HepG2 (cell line): ENCODE data around the gene CLCN4. TPM values are rescaled to one million over a fixed set of nuclear protein-coding genes. Genes with fewer than 3 reads are reported as not detected.
A peak's percentile ranks its signal among the peaks of the same experiment; 100 is the strongest.

Experiments used
- ATAC-seq: fragments of 200-7000 bp; cut with Tn5 transposase; 3 replicates; pipeline ENCODE4 v1.9.1; 2020; ENCODE audit warnings: mild to moderate bottlenecking, moderate library complexity
- BruUV-seq: library from RNA; stranded (reverse); fragments of 400-500 nt; replicated peaks from 2 replicates; lab custom pipeline; 2021; lab: Mats Ljungman, UMichigan
- CTCF ChIA-PET: fragments of 300-600 bp; formaldehyde crosslinking; extraction: SDS; loops from one replicate; lab custom pipeline; 2021; ENCODE audit warnings: low total read pairs, inconsistent platforms, low intra/inter-chr PET ratio; lab: Yijun Ruan, JAX
- POLR2A ChIA-PET: fragments of 350-600 bp; sonication (Branson Sonifier 250); formaldehyde crosslinking; loops from one replicate; lab custom pipeline; 2020; ENCODE audit warnings: antibody characterized with exemption, inconsistent platforms; lab: Yijun Ruan, JAX
- DNase-seq: peaks from one replicate; pipeline ENCODE4 v3.0.0-alpha.2; 2015; ENCODE audit warnings: low spot score
- FAIRE-seq: peaks from 3 replicates; lab custom pipeline; 2011; peaks lifted over from hg19 to GRCh38; lab: Jason Lieb, UNC
- H2AFZ ChIP-seq: one replicate; pipeline ENCODE4 v1.6.1; 2011; ENCODE audit warnings: low read length, inconsistent platforms
- H3K27ac ChIP-seq: fragments of 300-600 bp; 3 replicates; pipeline ENCODE4 v1.8.0; 2011; ENCODE audit warnings: mixed run types, mild to moderate bottlenecking, mixed read lengths, low read length, inconsistent platforms; ENCODE audit not compliant: insufficient read depth; ENCODE audit errors: extremely low read length
- H3K27me3 ChIP-seq, 2 experiments: fragments of 200-600 bp in 1 of 2; 2 replicates in 1 of 2; 3 replicates in 1 of 2; pipeline versions ENCODE4 v1.6.0 to v1.8.0; 2011; ENCODE audit warnings: low read length in 2 of 2, mild to moderate bottlenecking in 2 of 2, moderate library complexity in 2 of 2, inconsistent platforms in 1 of 2; ENCODE audit not compliant: insufficient read depth in 2 of 2, control insufficient read depth in 1 of 2
- H3K36me3 ChIP-seq, 2 experiments: fragments of 200-600 bp in 1 of 2; replicated peaks in 1 of 2; 2 replicates in 1 of 2; 3 replicates in 1 of 2; pipeline versions ENCODE4 v1.5.1 to v1.8.0; 2011; ENCODE audit warnings: low read length in 2 of 2, inconsistent platforms in 1 of 2; ENCODE audit not compliant: insufficient read depth in 2 of 2, control insufficient read depth in 1 of 2
- H3K4me1 ChIP-seq: 2 replicates; pipeline ENCODE4 v1.5.1; 2012; ENCODE audit warnings: low read length, inconsistent platforms; ENCODE audit not compliant: insufficient read depth
- H3K4me2 ChIP-seq: 2 replicates; pipeline ENCODE4 v1.6.0; 2011; ENCODE audit warnings: low read depth, low read length, inconsistent platforms
- H3K4me3 ChIP-seq, 3 experiments: fragments of 200-600 bp in 1 of 3; sonication (generic), shearing (Covaris generic) in 1 of 3; replicated peaks in 1 of 3; 2 replicates each; pipeline ENCODE4 v1.5.1; 2011 to 2016; ENCODE audit warnings: low read length in 3 of 3, inconsistent platforms in 2 of 3, low read depth in 2 of 3, mild to moderate bottlenecking in 2 of 3, control low read depth in 1 of 3, mixed read lengths in 1 of 3; ENCODE audit not compliant: insufficient read depth in 1 of 3
- H3K79me2 ChIP-seq: one replicate; pipeline ENCODE4 v1.6.1; 2011; ENCODE audit warnings: low read length, inconsistent platforms; ENCODE audit not compliant: insufficient read depth
- H3K9ac ChIP-seq: 2 replicates; pipeline ENCODE4 v1.6.0; 2011; ENCODE audit warnings: mild to moderate bottlenecking, low read depth, low read length, inconsistent platforms; ENCODE audit not compliant: insufficient read depth
- H3K9me3 ChIP-seq: 2 replicates; pipeline ENCODE4 v1.5.1; 2012; ENCODE audit warnings: mild to moderate bottlenecking, low read length
- H4K20me1 ChIP-seq: 2 replicates; pipeline ENCODE4 v1.6.0; 2011; ENCODE audit warnings: inconsistent platforms, mild to moderate bottlenecking, low read length, moderate library complexity; ENCODE audit not compliant: insufficient read depth
- AHR ChIP-seq: IDR thresholded peaks from 2 replicates; pipeline ENCODE4 v1.6.1; 2018; ENCODE audit warnings: missing genetic modification reagents, missing compliant biosample characterization
- HMGXB3 ChIP-seq: sonication (generic); formaldehyde crosslinking; IDR thresholded peaks from 2 replicates; pipeline ENCODE4 v1.4.0; 2020; ENCODE audit warnings: missing genetic modification reagents, borderline replicate concordance
- MAFK ChIP-seq, 2 experiments: IDR thresholded peaks in 1 of 2; conservative IDR thresholded peaks in 1 of 2; 2 replicates each; pipeline ENCODE4 v1.6.1; 2011; ENCODE audit warnings: improper control_type of control experiment in 2 of 2, low read length in 2 of 2
- MNT ChIP-seq: fragments of 450-650 bp; IDR thresholded peaks from 2 replicates; pipeline ENCODE4 v1.6.1; 2016
- ZNF484 ChIP-seq: sonication (generic); formaldehyde crosslinking; IDR thresholded peaks from 2 replicates; pipeline ENCODE4 v1.5.1; 2020; ENCODE audit warnings: mild to moderate bottlenecking, low read depth, missing genetic modification reagents, borderline replicate concordance
- WGBS: methylation state at CpG from one replicate; pipeline ENCODE4 v1.1.6; 2017; ENCODE audit warnings: low lambda C conversion rate; 5-methylcytosine and 5-hydroxymethylcytosine counted together
- in situ Hi-C: cut with HindIII; loops from 2 replicates; pipeline ENCODE4 v1.10.0; 2017; ENCODE audit warnings: low pct_unique_long_range_greater_than_20kb; ENCODE audit not compliant: extremely low pct_ligation_motif_present
- intact Hi-C: fragments of 100-400 bp; cut with micrococcal nuclease; formaldehyde crosslinking; loops from one replicate; pipeline ENCODE4 v1.10.0; 2022; ENCODE audit not compliant: unreplicated experiment
- polyA plus RNA-seq, 8 experiments: library from polyadenylated mRNA; depleted of rRNA in 3 of 8; stranded (reverse) in 7 of 8; unstranded in 1 of 8; fragments of >200 nt; fragmentation: Illumina TruSeq in 4 of 8; extraction: Trizol in 4 of 8; gene quantifications; 2 replicates each; pipeline versions ENCODE4 v1.2.1 to v1.2.3, GENCODE V29; 2011 to 2016; ENCODE audit warnings: low read depth in 4 of 8, missing spikeins in 1 of 8, mixed read lengths in 1 of 8; ENCODE audit not compliant: insufficient read depth in 1 of 8
- total RNA-seq, 5 experiments: library from RNA; depleted of rRNA; stranded (reverse); fragments of >200 nt; fragmentation: Illumina TruSeq; extraction: Trizol; gene quantifications; 2 replicates each; pipeline ENCODE4 v1.2.3, GENCODE V29; 2016; ENCODE audit warnings: low read depth in 1 of 5
- TF ChIP-seq, protein P1 (sequence below): sonication (generic); formaldehyde crosslinking; IDR thresholded peaks from 2 replicates; pipeline ENCODE4 v1.5.0; 2020; ENCODE audit warnings: missing genetic modification reagents

CLCN4 gene
- total and polyA plus RNA-seq, 2 of the 13 experiments (the other 11 are each of a cell fraction or from before 2014, with no cell fraction given), result 1.8 to 2.5 TPM

- Histone ChIP-seq H3K36me3 (no peaks in the 10 kb centered on the region), H2AFZ (no peak overlapping the region), H3K4me2 (no peak overlapping the region), H3K79me2 (no peaks in the 10 kb centered on the region), H3K27me3 (no peaks in the 10 kb centered on the region), H3K9ac (no peak overlapping the region), H3K4me1 (no peaks in the 10 kb centered on the region), H3K9me3 (no peaks in the 10 kb centered on the region), H3K4me3 (no peak overlapping the region), H4K20me1 (no peaks in the 10 kb centered on the region), H3K27ac (no peak overlapping the region)
- ChIA-PET CTCF (no interaction called here), POLR2A (no interaction called here)
- TF ChIP-seq MAFK (conservative IDR thresholded peaks at IDR 0.05 in 1 of 2, IDR thresholded peaks at IDR 0.05 in 1 of 2; ENCODE audit: low read length in 2 of 2), result peak in 1 of 2 experiments; percentile 22; a peak in 1 of 4 replicates
- TF ChIP-seq, protein P1, sequence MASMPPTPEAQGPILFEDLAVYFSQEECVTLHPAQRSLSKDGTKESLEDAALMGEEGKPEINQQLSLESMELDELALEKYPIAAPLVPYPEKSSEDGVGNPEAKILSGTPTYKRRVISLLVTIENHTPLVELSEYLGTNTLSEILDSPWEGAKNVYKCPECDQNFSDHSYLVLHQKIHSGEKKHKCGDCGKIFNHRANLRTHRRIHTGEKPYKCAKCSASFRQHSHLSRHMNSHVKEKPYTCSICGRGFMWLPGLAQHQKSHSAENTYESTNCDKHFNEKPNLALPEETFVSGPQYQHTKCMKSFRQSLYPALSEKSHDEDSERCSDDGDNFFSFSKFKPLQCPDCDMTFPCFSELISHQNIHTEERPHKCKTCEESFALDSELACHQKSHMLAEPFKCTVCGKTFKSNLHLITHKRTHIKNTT, result no peak
- BruUV-seq, result no TSS peak
- intact Hi-C loops (no loop called here), in situ Hi-C loops (no loop called here)
- DNase-seq, result no peak
- FAIRE-seq, result no peak
- no peak for ATAC-seq
- 35% methylated on average over 4 of the region's 5 CpGs for WGBS
Measured at GRCh38 chrX:10242026-10242425, 85.3 kb downstream of the CLCN4 start.

GRCh38 chrX:10243106-10243505 lies 86.3 kb downstream of the CLCN4 start:
- ChIA-PET CTCF (no interaction called here), POLR2A (no interaction called here)
- no peak overlapping the region for H3K9ac ChIP-seq
- H3K79me2 ChIP-seq, result no peaks in the 10 kb centered on the region
- no peaks in the 10 kb centered on the region for H4K20me1 ChIP-seq
- DNase-seq, result no peak
- H3K27me3 ChIP-seq, result no peaks in the 10 kb centered on the region
- in situ Hi-C loops, result no loop called here
- H2AFZ ChIP-seq, result no peak overlapping the region
- H3K36me3 ChIP-seq, result no peaks in the 10 kb centered on the region
- no peak overlapping the region for H3K4me2 ChIP-seq
- no peak overlapping the region for H3K27ac ChIP-seq
- H3K4me3 ChIP-seq, result no peak overlapping the region
- TF ChIP-seq HMGXB3 (CRISPR knock-in tag), result no peak
- TF ChIP-seq ZNF484, result no peak
- no peak for TF ChIP-seq AHR (CRISPR knock-in tag)
- peak; percentile 19; the same call in 1 of the 2 replicates for TF ChIP-seq MNT
- no TSS peak for BruUV-seq
- no peaks in the 10 kb centered on the region for H3K4me1 ChIP-seq
- no peak for ATAC-seq
- FAIRE-seq, result no peak
- 81% methylated on average over 4 of the region's 4 CpGs for WGBS
- H3K9me3 ChIP-seq, result no peaks in the 10 kb centered on the region
- intact Hi-C loops, result no loop called here
